GM12864 (cell line): ENCODE measurements around the gene MAGED1.
A peak's percentile ranks its signal among the peaks of the same experiment; 100 is the strongest.

Source experiments
- DNase-seq: peaks from one replicate; pipeline ENCODE4 v3.0.0-alpha.2; 2011; ENCODE audit warnings: low read depth
- H3K4me3 ChIP-seq: 2 replicates; pipeline ENCODE4 v1.5.1; 2011; ENCODE audit warnings: mild to moderate bottlenecking, low read depth, low read length, control low read depth
- TF ChIP-seq, protein P1 (sequence below): IDR thresholded peaks from 2 replicates; pipeline ENCODE4 v1.5.1; 2011; ENCODE audit warnings: low read depth, mild to moderate bottlenecking, moderate library complexity, low read length, control low read depth, inconsistent platforms; ENCODE audit errors: missing control alignments

The MAGED1 gene, protein sequence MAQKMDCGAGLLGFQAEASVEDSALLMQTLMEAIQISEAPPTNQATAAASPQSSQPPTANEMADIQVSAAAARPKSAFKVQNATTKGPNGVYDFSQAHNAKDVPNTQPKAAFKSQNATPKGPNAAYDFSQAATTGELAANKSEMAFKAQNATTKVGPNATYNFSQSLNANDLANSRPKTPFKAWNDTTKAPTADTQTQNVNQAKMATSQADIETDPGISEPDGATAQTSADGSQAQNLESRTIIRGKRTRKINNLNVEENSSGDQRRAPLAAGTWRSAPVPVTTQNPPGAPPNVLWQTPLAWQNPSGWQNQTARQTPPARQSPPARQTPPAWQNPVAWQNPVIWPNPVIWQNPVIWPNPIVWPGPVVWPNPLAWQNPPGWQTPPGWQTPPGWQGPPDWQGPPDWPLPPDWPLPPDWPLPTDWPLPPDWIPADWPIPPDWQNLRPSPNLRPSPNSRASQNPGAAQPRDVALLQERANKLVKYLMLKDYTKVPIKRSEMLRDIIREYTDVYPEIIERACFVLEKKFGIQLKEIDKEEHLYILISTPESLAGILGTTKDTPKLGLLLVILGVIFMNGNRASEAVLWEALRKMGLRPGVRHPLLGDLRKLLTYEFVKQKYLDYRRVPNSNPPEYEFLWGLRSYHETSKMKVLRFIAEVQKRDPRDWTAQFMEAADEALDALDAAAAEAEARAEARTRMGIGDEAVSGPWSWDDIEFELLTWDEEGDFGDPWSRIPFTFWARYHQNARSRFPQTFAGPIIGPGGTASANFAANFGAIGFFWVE

DNA sequence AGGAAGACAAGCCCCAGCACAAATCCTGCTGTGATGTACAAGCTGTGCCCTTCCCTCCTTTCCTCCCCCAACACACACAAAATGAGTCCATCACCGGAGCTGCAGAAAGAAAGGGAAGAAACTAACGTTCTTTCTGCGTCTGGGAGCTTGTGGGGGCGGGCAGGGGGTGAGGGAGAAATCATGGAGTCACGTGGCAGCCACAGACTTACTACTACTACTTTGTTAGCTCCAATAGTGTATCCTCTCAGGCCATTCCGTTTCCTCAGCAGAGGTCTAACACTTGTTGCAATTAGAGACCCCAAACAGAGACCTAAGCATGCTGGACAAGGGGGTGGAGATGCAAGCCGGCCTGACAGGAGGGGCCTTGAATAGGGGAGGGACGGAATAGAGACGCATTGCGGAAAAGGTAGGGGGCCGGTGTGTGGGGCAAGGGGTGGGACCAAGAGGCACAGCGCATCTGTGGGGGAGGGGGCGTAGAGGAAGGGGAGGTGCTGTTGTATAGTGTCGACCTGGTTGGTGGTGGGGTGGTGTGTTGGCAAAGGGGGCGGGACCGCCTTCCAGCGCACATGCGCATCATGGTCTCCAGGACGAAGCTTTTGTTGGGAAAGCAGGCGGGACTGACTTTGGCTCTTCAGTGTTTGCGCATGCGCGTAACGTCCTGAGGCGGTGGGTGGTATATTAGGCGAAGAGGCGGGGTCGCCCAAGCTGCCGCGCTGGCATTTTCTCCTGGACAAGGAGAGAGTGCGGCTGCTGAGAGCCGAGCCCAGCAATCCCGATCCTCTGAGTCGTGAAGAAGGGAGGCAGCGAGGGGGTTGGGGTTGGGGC lies at the start of gene MAGED1:
TSS of gene MAGED1 (plus strand) at position 703 of the 825 bp plus-strand sequence. CDS start 682 bp downstream, outside the sequence.
- TF ChIP-seq, protein P1, sequence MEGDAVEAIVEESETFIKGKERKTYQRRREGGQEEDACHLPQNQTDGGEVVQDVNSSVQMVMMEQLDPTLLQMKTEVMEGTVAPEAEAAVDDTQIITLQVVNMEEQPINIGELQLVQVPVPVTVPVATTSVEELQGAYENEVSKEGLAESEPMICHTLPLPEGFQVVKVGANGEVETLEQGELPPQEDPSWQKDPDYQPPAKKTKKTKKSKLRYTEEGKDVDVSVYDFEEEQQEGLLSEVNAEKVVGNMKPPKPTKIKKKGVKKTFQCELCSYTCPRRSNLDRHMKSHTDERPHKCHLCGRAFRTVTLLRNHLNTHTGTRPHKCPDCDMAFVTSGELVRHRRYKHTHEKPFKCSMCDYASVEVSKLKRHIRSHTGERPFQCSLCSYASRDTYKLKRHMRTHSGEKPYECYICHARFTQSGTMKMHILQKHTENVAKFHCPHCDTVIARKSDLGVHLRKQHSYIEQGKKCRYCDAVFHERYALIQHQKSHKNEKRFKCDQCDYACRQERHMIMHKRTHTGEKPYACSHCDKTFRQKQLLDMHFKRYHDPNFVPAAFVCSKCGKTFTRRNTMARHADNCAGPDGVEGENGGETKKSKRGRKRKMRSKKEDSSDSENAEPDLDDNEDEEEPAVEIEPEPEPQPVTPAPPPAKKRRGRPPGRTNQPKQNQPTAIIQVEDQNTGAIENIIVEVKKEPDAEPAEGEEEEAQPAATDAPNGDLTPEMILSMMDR: no peak
- H3K4me3 ChIP-seq: peak within 1 kb of the TSS; percentile 74
- peak; percentile 80 for DNase-seq

DNA sequence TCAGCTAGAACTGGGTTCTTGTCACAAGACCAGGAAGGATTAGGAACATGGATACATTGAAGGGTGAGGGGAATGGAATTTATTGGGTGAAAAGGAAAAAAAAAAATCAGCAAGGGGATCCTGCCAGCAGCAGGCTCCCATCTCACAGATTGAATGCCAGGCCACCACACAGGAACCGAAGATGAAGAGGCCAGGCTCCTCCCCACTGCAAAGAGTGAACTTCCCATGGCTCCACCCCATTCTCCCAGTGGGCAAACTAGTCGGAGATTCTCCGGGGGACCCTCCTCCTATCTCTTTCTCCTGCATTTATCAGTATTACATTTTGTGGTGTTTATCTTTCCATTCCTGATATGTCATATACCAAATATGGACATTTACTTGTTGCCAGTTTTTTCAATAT lies 46.0 kb upstream of the MAGED1 start:
- H3K4me3 ChIP-seq: no peak overlapping the region
- no peak for DNase-seq

DNA sequence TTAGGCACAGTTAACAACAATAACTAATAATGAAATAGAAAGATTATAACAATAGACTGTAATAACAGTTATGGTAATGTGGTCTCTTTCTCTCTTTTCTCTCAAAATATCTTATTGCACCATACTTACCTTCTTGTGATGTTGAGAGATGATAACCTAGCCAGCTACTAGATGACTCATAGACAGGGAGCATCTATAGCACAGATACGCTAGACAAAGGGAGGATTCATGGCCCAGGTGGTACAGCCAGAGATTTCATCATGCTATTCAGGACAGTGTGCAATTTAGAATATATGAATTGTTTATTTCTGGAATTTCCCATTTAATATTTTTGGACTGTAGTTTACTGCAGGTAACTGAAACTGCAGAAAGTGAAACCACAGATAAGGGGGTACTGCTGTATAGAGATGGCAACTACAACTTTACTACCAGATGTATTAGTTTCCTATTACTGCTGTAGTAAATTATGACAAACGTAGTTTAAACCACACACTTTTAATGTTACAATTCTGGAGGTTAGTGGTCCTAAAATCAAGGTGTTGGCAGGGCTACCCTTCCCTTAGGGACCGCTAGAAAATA lies 41.8 kb upstream of the MAGED1 start:
- no peak overlapping the region for H3K4me3 ChIP-seq
- TF ChIP-seq, protein P1: no peak

More for the DNA sequence above, 46.0 kb upstream of the MAGED1 start:
- TF ChIP-seq, protein P1: no peak

DNA sequence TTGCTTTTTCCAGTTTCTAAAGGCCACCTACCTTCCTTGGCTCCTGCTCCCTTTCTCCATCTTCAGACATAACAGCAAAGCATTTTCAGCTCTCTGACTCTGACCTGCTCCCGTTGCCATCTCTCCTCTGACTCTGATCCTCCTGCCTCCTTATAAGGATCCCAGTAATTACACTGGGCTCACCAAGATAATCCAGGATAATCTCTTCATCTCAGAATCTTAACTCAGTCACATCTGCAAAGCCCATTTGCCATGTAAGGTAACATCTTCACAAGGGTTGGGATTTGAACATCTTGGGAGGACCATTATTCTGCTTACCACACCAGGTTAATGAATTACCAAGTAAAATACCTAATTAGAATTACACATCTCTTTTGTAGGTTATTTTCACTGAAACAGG lies 41.3 kb upstream of the MAGED1 start:
- no peak overlapping the region for H3K4me3 ChIP-seq
- no peak for DNase-seq
- TF ChIP-seq, protein P1: no peak

More for the DNA sequence above, 41.8 kb upstream of the MAGED1 start:
- DNase-seq: no peak

DNA sequence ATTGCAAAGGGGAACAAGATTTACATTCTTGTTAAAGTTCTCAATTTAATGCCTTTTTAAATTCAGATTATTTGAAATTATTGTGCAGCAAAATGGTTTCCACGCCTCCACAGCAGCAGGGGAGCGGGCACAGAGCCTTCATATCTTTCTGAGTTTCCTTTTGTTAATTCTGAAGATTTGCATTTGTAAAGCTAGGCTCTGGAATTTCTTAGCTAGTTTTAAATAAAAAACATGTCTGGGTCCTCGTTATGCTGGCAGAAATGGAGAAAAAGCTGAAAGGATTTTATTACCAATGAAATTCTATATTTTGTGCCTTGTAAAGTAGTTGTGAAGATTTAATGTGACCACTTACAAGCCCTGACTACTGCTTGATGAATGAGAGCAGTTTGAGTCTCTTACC lies 40.8 kb upstream of the MAGED1 start:
- H3K4me3 ChIP-seq: no peak overlapping the region
- no peak for DNase-seq
- TF ChIP-seq, protein P1: no peak

DNA sequence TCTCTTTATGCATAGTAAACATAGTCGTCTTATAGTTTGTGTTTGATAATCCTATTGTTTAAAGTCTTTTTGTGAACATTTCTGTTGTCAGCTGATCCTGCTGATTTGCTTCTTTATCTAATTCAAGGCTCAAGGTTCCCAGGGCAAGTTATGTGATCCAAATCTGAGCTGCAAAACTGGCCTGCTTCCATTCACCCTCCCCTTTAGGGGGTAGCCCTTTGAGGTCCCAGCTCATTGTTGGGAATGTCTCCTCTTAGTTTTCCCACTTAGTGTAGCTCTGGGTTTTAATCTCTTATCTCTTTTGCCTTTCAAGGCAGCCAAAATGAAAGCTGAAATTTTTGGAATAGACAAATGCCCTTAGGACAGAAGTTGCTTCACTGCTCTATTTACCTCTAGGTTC lies 40.2 kb upstream of the MAGED1 start:
- DNase-seq: no peak
- H3K4me3 ChIP-seq: no peak overlapping the region
- TF ChIP-seq, protein P1: no peak
